HG03139 (cell line): ENCODE measurements around the gene ACAP3.

Experiments used
- ATAC-seq: cut with Tn5 transposase; IDR thresholded peaks from one replicate; pipeline ENCODE4 v1.9.1; 2021; ENCODE audit not compliant: unreplicated experiment

The ACAP3 gene

DNA sequence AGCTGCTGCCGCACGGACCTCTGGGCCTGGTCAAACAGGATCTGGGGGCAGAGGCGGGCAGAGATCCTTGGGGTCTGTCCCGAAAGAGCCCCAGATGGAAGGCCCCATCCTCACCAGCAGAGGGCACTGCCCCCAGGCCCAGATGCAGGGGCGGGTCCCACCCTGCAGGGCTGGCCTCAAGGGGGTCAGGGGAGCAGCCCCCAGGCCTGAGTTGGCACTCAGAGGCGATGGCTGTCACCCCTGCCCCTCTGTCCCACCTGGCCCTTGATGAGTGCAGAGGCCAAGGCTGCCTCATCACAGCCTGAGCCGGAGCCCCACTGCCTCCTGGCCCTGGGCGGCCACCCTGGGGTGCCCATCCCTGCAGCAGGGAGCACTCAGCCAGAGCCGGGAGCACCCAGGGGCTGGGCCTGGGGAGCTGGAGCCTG, 5.7 kb downstream of the ACAP3 start:
- ATAC-seq: no peak

DNA sequence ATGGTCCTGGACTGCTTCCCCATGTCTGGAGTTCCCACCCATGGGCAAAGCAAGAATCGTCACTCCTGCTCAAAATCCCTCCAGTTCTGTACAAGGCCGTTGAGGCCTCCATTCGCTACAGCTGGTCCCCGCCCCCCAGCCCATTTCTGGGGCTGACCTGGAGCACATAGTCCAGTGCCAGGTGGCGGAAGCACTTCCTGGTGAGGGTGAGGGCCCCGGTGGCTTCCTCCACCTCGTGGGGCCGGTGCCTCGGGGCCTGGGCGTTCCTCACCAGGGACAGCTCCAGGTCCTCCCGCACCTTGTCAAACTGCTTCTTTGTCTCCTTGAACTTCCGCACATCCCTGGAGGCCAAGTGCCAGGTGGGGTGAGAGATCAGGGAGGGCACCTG, 7.4 kb downstream of the ACAP3 start:
- no peak for ATAC-seq

DNA sequence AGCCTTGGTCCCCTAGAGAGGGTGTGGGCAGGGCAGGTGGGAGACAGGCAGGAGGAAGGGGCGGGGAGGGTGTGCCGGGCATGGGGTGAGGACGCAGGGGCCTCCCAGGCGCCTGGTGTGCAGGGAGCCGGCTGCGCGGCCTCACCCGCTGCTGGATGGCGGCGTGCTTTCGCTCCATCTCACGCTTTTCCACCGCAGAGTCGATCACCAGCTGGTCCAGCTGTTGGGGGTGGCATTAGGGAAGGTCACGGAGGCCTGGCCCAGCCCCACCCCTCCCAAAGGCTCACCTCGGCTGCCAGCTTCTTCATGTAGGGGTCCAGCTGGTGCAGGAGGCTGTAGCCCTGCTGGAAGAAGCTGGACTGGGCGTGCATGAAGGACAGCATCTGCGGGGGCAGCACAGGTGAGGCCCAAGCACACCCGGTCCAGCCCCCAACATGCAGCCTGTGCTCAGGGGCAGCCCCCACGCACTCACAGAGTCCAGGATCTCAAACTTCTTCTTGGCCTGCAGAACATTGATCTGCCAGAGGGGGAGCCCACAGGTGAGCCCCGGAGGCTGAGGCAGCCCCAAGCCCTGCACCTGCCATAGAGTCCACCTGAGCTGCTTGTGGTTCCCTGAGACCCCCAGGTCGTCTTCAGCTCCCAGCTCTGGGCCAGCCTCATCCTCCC, 7.9 kb downstream of the ACAP3 start:
- no peak for ATAC-seq

DNA sequence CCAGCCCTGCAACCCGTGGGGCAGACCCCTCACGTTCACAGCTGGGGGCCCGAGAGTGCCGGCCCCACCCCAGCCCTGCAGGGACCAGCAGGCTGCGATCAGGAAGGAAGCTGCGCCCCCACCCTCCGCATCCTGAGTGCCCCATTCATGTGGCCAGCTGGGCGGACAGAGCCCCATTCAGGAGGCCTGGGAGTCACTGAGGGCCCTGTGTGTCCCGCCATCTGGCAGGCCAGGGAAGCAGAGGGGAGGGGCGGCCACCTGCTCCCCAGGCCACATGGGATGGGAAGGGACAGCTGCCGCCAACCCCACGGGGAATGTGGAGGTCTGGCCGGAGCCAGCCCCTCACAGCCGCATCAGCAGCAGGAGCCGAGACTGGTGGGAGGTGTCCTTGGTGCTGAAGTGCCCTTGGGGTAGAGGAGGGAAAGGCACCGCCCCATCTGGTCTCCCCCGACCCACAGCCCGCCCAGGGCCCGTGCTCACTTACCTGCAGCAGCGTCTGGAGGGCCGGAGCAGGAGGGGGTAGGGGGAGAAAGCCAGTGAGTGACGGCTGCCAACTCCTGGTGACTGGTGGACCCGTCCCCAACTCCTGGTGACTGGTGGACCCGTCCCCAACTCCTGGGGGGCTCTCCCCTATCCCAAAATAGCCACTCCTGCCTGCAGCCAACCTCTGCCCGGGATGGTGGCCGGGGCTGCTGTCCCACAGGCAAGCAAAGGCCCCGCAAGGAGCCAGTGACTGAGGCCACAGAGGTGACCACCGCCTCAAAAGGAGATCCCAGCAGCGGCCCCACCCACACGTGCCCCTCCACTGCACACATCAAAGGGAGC, 8.7 kb downstream of the ACAP3 start:
- no peak for ATAC-seq

DNA sequence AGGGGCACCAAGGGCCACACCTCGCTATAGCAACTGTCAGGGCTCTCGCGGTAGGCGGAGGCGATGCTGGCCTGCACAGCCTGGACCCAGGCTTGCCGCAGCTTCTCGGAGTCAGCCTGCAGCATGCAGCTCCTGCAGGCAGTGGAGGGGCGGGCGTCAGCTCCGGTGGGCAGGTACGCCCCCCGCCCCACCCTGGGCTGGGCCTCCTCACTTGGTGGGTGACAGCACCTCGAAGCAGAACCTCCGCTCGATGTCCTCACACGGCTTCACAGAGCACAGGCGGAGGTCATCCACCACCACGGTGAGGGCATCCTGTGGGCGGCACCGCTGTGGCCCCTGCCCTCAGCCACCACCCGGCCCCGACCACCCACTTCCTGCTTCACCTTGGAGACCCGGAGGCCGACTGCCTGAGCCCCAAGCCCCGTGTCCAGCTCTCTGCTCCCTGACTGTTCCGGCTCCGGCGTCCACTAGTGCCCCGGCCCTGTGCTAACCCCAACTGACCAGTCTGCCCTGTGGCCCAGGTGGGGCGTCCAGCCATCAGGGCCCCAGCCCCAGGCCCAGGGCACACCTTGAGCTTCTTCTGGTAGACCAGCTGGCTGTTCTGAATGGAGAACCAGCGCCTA, 9.8 kb downstream of the ACAP3 start:
- no peak for ATAC-seq

DNA sequence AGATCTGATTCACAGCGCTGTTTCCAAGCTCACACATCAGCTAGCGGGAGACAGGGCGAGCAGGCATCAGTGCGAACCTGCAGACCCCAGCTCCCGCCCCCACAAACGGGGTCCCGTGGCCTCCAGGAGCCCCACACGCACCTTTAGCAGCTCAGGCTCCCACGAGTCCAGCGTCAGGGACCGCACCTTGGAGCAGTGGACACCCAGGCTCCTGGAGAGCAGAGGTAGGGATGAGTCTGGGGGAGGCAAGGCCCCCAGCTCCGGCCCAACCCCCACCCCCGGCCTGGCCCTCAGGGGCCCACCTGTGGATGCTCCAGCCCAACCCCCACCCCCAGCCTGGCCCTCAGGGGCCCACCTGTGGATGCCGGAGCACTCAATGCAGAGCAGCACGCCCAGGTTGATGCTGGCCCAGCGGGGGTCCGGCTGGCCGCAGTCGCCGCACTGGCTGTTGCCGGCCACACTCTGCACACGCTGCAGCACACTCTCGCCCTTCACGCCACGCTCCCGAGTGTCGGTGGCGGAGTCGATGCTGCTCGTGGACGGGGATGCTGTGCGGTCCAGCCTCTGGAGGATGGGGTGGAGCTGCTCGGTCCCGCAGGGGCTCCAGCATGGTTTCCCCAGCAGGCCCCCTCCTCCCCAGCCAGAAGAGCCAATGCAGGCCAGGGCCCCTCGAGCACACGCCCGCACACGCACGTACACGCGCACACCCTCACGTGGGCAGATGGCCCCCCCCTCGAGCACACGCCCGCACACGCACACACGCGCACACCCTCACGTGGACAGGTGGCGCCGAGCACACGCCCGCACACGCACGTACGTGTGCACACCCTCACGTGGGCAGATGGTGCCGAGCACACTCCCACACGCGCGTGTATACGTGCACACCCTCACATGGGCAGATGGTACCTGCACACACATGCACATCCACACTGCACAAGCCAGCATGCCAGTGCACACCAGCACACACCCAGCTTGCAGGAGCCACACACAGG, 11.4 kb downstream of the ACAP3 start:
- ATAC-seq: no peak

DNA sequence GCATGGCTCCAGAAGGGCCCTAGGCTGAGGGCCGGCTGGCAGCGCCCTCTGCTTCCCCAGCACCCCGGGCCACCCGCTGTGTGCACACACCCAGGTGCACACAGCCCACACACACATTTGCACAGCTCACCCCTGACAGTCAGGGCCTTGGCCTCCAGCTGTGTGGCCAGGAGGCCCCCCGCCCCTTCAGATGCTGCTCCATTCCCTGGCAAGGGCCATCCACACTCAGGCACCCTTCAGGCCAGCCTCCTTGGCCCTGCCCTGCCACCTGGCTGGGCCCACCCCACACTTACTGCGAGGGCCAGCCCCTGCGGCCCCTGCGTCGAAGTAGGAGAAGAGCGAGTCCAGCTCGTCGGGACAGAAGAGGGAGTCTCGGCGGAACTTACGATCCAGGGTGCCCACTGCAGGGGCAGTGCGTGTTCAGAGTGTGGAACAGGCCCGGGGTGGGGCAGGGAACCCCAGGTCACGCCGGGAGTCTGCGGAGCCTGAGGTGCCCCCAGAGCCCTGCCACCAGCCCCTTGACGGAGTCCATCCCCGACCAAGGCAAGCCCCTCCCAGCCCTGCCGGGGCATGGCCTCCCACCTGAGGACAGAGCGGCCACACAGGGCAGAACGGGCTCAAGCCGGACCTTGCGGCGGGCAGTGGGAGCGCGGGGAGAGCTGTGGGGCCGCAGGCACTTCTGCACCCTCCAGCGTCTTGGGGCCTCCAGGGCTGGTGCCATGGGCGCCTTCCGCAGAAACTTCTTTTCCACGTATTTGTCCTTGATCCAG, 12.4 kb downstream of the ACAP3 start:
- ATAC-seq: no peak

DNA sequence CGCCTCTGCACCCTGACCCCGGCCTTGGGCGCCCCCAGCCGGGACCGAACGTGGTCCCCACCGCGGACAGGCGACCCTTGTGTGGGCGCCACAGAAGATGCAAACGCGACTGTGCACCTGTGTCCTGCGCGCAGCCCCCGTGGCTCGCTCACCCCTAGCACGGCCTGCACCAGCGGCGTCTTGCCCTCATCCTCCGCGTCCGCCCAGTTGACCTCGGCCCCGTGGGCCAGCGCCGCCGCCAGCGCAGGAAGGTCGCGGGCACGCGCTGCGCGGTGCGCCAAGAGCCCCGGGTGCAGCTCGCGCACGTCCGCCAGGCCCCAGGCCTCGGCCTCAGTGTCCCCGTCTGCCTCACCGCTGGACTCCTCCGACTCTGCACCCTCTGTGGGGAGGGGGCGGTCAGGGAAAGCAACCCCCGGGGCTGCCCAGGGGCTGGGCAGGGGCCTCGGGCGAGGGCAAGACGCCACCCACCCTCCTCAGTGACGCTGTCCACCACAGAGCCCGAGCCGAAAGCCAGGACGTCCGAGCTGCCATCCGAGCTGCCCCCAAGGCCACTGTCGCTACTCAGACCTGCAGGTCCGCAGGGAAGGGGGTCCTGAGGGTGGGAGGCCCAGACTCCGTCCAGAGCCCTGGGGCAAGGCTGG, 13.4 kb downstream of the ACAP3 start:
- ATAC-seq: no peak

DNA sequence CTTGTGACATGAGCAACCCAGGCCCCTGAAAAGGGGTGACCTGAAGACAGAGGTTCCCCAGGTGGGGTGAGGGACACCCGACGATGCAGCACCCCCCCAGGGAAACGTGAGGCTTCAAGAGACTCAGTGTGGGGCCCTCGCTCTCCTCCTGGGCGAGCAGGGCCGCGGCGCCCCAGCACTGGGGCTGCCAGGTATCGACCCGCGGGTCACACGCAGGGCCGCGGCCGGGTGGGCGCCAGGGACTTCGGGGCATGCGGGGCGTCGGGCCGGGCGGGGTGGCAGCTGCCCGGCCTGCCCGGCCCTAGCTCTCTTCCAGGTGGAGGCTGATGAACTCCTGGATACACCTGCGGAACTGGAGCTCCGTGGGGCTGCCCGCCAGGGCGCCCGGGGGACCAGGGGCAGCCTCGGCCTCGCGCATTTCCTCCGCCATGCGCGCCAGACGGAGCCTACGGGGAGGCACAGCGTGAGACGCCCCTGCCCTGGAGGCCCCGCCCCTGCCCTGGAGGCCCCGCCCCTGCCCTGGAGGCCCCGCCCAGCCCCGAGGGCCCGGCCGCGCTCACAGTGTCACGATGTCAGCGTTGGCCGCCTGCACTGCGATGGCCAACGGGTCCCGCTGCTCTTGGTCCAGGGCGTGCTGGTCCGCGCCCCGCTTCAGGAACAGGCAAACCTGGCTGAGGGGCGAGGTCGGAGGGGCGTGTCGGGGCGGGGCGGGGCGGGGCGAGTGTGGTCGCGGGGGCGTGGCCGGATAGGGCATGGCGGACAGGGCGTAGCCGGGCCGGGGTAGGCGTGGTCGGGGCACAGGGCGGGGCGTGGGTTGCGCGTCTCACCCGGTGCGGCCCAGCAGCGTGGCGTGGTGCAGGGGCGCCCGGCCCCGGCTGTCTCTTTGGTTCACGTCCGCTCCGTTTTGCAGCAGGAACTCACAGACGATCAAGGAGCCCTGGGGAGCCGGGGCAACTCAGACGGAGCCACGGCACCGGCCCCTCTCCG, 14.2 kb downstream of the ACAP3 start:
- ATAC-seq: no peak

DNA sequence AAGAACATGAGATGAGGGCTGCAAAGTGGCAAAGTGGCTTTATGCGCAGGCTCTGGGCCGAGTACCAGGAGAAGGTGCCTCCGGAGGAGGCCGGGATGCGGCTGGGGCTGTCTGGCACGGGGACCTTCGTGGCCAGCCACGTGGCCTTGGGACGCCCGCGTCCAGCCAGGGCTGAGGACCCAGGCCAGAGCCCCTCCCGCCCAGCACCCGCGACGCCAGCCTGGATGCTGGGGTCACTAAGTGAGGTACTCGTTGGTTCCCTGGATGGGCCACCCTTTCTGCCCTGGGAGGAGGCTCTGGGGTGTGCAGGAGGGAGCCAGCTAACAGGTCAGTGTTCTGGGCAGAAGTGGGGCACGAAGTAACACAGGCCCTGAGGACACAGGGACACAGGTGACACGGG, 14.9 kb downstream of the ACAP3 start:
- no peak for ATAC-seq

DNA sequence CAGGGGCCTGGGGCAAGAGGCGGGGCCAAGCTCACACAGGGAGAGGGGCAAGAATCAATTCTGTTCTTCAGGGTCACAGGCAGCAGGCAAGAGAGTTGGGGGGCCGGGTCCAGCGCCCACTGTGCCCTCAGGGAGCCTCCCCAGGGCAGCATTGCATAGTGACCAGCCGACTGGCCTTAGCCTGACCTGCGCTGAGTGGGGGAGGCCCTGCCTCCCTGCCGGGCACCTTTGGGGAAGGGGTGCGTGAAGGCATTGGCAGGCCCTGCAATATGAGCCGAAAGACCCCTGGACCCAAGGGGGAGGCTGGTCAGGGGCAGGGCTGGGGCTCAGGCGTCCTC, 15.3 kb downstream of the ACAP3 start:
- ATAC-seq: no peak

DNA sequence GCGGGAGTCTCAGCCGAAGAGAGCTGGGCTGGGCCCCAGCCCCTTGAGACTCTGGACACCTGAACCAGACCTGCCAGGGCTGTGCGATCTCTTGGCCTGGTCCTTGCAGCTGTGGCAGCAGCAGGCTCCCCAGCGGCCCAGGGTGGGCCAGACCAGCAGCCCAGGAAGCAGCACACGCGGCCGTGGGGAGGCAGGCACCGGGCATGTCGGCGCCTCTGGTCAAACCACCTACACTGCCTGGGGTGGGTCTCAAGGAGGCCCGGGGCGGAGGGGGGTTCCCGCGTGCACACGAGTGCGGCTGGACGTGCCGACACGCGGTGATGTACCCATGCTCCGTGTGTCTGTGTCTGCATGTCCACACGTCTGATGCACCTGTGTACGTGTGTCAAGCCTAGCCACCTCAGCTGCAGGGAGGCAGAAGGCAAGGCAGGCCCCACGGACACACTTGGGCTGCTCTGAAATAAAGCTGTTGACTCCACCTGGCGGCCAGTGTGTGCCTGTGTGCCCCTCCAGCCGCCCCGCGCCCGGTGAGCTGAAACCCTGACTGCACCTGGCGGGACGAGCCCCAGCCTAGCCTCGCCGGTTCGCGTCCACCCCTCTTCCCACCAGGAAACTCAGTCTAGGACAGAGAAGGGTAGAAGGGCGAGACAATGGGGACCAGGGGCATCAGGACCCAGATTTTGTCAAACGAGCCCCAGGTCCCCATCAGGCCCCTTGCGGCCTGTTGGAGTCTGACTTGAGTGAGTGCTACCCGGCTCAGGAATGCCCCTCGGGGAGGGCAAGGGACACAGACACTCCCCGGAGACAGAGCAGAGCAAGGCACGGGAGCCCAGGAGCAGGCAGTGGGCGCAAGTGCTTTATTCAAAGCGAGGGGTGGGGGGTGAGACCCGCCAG, 15.9 kb downstream of the ACAP3 start:
- ATAC-seq: no peak

DNA sequence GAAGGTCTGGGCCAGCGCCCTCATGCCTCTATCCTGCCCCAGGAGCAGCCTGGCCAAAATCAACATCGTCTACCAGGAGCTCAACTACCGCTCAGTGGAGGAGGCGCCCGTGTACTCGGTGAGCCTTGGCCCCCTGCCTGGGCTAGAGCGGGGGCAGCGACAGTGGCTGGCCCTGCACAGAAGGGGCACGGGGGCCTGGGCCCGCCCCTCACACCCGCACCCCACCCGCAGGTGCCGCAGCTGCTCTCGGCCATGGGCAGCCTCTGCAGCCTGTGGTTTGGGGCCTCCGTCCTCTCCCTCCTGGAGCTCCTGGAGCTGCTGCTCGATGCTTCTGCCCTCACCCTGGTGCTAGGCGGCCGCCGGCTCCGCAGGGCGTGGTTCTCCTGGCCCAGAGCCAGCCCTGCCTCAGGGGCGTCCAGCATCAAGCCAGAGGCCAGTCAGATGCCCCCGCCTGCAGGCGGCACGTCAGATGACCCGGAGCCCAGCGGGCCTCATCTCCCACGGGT, 16.7 kb downstream of the ACAP3 start:
- no peak for ATAC-seq

DNA sequence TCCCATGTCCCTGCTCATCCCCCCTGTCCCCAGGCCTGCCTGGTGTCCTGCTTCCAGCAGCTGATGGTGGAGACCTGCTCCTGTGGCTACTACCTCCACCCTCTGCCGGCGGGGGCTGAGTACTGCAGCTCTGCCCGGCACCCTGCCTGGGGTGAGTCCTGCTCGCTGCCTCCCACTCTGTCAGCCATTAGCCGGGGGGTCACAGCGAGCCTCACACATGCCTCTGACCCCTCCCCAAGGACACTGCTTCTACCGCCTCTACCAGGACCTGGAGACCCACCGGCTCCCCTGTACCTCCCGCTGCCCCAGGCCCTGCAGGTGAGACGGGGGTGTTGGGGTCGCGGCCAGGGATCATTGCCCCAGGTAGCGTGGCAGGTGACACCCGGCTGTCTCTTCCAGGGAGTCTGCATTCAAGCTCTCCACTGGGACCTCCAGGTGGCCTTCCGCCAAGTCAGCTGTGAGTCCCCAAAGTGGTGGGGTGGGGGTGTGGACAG, 17.4 kb downstream of the ACAP3 start:
- ATAC-seq: no peak

DNA sequence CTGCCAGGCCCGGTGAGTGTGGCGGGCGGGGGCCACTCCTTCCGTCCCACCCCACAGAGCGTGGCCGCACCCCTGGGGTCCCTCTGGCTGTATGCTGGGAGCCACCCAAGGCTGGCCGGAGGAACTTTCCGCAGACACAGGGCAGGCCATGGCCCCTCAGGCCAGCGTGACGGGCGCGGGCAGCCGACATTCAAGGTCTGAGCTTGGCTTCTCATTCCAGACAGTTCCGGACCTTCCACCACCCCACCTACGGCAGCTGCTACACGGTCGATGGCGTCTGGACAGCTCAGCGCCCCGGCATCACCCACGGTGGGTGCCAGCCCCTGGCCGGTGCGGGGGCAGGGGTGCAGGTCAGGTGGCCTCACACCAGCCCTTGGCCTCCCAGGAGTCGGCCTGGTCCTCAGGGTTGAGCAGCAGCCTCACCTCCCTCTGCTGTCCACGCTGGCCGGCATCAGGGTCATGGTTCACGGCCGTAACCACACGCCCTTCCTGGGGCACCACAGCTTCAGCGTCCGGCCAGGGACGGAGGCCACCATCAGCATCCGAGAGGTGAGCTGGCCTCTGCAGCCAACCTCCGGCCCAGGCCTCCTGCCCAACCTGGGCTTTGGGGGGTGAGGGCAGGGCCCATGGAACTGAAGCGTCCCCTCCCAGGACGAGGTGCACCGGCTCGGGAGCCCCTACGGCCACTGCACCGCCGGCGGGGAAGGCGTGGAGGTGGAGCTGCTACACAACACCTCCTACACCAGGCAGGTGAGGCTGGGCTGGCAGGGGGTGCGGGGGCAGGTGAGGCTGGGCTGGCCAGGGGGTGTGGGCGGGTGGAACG, 20.2 kb downstream of the ACAP3 start:
- ATAC-seq: no peak
